ENCODE results near the gene MPPED1. TPM values are rescaled to one million over a fixed set of nuclear protein-coding genes. Genes with fewer than 3 reads are reported as not detected.

Gene MPPED1
- total RNA-seq, 1 experiment from 2014 or later, result not detected

- no peaks in the 10 kb centered on the region for H4K20me1 ChIP-seq (ENCODE audit: insufficient read depth)
- H3K79me2 ChIP-seq (ENCODE audit: low read depth), result no peaks in the 10 kb centered on the region
- no peak overlapping the region for H3K27ac ChIP-seq
- no peak overlapping the region for H2AFZ ChIP-seq
- no peaks in the 10 kb centered on the region for H3F3A ChIP-seq (ENCODE audit: insufficient read depth, low read depth)
- H3K4me3 ChIP-seq, result no peak overlapping the region
- no TSS peak for BruUV-seq (replicated peaks)
- H3K9me3 ChIP-seq (ENCODE audit: insufficient read depth, low read depth), result no peaks in the 10 kb centered on the region
- TF ChIP-seq CTCF (conservative IDR thresholded peaks at IDR 0.05) (0 out of 2 replicates have a peak, but pooled peaks have one; percentile 18), EZH2 (IDR thresholded peaks at IDR 0.05; ENCODE audit: low read depth) (no peak)
- intact Hi-C loops (cut with micrococcal nuclease; ENCODE audit: unreplicated experiment), result no loop called here
- no peak overlapping the region for H3K4me2 ChIP-seq
- peaks cover 86% of the 10 kb centered on the region for H3K27me3 ChIP-seq (ENCODE audit: insufficient read depth, low read depth)
- no peaks in the 10 kb centered on the region for H3K36me3 ChIP-seq (ENCODE audit: low read depth)
- DNase-seq, result no peak
- ChIA-PET CTCF (no interaction called here), POLR2A (ENCODE audit: unreplicated experiment) (no interaction called here)
- no peaks in the 10 kb centered on the region for H3K4me1 ChIP-seq (replicated peaks; ENCODE audit: insufficient read depth)
- H3K9me2 ChIP-seq (ENCODE audit: insufficient read depth), result no peaks in the 10 kb centered on the region
These were observed 65.2 kb downstream of the MPPED1 start for GRCh38 chr22:43476751-43477725.

DNA sequence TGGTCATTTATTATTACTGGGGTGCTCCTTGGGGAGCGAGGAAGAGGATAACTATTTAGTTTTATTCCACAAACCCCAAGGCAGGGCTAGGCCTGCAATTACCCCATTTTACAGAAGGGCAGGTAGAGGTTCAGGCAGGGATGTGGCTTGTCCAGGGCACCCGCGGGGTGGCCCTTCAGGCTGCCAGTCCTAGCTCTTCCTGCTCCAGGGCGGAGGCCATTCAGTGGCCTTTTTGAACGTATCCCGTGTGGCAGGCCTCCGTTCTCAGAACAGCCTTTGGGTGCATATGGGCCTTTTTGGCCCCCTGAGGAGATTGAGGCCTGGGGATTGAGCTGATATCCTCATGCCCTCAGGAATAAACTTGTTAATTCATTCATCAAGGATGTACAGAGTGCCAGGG, 66.2 kb downstream of the MPPED1 start:
- no TSS peak for BruUV-seq (replicated peaks)
- no peaks in the 10 kb centered on the region for H4K20me1 ChIP-seq (ENCODE audit: insufficient read depth)

More for the DNA sequence above, 66.2 kb downstream of the MPPED1 start:
- TF ChIP-seq CTCF (conservative IDR thresholded peaks at IDR 0.05) (no peak), EZH2 (IDR thresholded peaks at IDR 0.05; ENCODE audit: low read depth) (no peak)
- DNase-seq, result no peak
- ChIA-PET POLR2A (ENCODE audit: unreplicated experiment) (no interaction called here), CTCF (no interaction called here)
- Histone ChIP-seq H3K4me2 (no peak overlapping the region), H3K27ac (no peak overlapping the region), H3K4me3 (no peak overlapping the region), H3F3A (ENCODE audit: insufficient read depth, low read depth) (no peaks in the 10 kb centered on the region), H2AFZ (no peak overlapping the region), H3K9me3 (ENCODE audit: insufficient read depth, low read depth) (no peaks in the 10 kb centered on the region), H3K9me2 (ENCODE audit: insufficient read depth) (no peaks in the 10 kb centered on the region), H3K27me3 (ENCODE audit: insufficient read depth, low read depth) (peaks cover 86% of the 10 kb centered on the region), H3K4me1 (replicated peaks; ENCODE audit: insufficient read depth) (no peaks in the 10 kb centered on the region), H3K36me3 (ENCODE audit: low read depth) (no peaks in the 10 kb centered on the region), H3K79me2 (ENCODE audit: low read depth) (no peaks in the 10 kb centered on the region)
- intact Hi-C loops (cut with micrococcal nuclease; ENCODE audit: unreplicated experiment), result no loop called here
